T-helper 22 cell (primary cell): ENCODE results near the gene GNAQ.
"Not testable (repeated sequence)": the region's sequence is repeated elsewhere in the genome, so short reads cannot be mapped to it uniquely, and the experiment has no call there.

ENCODE experiments used
- DNase-seq: peaks from one replicate; pipeline ENCODE4 v3.0.0-alpha.2; 2020; ENCODE audit warnings: low read depth

Gene GNAQ

DNA sequence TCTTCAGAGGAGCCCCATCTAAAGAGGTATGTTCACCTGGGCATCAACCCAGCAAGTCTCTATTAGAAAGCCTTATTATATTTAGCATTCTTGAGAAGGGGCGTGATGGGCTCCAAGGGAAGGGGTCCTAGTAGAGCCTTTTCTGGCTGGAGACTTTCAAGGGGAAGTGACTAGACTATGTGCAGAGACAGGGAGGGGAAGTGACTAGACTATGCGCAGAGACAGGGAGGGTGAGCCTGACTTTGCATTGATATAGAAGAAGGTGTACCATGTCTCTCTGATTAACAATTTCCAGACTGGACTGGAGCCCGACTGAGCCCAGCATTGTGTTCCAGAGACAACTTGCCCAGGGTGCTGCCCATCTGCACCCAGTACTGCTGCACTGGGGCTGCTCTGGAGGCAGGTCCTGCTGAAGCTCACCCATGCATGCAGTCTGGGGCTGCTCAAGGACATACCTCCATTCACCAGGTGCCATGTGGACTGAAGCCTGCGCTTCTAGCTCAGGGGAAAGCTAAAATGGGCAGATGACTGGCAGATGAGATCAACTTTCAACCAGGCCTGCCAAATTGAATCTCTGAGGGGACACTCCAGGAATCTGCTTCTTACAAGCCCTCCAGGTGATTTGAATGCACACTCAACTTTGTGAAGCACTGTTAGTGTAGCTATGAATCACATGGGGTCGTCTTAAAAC is 300.5 kb downstream of the GNAQ start:
- DNase-seq, result no peak

DNA sequence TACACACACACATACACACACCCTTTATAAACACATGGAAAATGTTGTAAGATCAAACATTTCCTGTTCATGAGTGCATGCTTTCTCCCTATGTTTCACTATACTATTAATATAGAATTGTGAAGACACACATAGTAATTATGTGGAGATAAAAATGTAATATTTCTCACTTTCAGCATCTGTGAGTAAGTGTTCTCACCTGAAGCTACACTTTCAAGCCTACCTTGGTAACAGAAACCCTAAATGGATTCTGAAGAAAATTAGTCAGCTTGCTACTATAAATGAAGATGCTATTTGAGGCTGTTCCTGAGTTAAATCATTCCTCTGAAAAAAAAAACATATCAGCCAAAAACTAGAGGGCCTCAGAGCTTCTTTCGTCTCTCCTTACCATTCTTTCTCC is 302.4 kb downstream of the GNAQ start:
- no peak for DNase-seq

DNA sequence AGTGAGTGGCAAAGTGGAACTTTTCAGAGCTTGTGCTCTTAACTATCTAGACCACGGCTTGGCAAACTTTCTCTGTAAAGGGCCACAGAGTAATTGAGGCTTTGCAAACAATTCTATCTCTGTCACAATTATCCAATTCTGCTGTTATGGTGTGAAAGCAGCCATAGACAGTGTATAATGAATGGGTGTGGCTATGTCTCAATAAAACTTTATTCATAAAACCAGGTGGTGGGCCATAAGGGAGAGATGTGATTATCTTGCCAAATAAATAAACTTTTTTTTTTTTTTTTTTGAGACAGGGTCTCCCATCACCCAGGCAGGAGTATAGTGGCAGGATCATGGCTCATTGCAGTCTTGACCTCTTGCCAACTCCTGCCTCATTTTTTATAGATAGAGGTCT is 304.8 kb downstream of the GNAQ start:
- DNase-seq, result no peak

DNA sequence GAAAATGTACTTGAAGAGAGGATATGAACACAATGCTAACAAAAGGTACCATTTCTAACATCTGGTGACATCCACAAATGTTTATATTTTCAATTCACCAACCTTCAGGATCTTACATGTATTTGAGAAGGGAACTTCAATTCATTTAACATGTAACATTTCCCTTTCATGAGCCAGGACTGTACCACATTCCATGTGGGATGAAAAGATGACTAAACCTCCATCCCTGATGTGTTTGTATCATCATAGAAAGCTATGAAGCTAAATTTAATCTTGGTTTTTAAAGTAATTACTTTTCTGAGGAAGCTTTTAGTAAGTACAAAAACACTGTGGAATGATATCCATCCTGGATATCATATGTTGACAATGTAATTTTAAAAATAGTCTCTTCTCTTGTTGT is 305.3 kb downstream of the GNAQ start:
- no peak for DNase-seq

DNA sequence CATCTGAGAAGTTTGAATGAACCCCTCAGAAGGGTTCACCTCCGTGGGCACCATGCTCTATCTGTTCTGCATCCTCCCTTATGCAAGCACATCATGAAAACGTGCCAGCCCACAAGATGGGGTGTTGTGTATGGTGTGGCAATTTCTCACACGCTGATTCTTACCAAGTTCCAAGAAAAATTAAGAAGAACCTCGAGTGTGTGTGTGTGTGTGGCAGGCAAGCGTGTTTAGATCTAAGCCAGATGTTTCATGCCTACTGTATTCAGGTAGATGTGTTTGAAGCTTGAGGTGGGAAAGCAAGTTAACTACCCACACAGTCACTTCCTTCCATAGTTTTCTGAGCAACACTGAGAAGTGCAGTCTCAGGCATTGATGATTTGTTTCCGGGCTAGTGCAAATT is 305.8 kb downstream of the GNAQ start:
- no peak for DNase-seq

DNA sequence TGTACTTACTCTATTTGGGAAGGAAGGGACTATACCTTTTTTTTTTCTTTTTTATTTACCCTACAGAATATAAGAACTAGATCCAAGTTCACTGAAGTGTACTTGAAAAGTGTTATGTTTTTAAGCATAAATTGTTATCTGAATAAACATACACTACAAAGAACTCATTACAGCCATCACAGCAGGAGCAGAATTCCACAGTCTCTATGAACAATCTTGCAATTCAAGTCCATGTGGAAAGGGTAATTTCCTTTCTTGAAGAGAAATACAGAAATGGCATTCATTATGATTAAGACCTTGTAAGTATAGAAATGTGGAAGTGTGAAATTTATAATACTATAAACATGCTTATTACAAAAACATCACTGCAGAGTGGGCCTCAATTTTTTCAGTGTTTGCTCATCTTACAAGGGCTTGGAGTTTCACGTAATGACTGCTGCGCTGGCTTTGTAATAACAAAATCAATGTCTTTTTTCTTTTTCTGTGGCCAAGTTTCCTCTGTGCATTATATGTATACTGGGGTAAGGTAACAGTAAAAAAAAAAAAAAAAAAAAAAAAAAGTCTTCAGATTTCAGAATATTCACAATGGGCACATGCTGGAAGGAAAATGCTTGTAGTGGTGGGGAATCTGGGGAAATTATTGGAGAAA is 306.4 kb downstream of the GNAQ start:
- DNase-seq, result no peak

DNA sequence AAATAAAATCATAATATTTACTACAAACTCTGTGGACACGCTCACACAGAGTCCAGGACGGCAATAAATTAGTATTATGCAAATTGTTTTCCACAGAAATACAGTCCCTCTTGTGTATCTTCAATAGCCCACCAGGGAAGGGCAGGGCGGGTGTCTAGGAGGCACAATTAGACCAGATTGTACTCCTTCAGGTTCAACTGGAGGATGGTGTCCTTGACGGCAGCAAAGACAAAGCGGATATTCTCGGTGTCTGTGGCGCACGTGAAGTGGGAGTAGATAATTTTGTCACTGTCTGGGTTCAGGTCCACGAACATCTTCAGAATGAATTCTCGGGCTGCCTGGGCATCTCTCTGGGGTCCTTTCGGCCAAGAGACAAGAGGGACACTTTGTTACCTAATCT is 310.5 kb downstream of the GNAQ start:
- DNase-seq, result not testable (repeated sequence)

DNA sequence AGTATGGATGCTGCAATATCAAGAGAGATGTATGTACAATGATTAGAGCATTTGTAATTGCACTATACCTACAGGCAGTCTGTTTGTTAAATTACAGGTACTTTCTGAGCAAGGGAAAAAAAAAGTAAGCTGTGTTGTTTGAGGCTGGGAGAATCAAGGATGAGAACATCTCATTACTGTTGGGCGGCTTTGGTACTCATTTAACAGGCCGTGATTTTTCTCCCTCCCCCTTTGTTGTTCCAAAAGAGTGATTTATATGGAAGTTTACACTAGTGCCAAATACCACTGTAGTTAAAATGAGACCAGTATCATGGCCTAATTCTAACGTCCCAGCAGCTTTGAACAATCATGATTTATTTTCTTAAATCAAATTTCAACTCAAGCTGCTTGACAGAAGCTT is 312.3 kb downstream of the GNAQ start:
- DNase-seq, result no peak

DNA sequence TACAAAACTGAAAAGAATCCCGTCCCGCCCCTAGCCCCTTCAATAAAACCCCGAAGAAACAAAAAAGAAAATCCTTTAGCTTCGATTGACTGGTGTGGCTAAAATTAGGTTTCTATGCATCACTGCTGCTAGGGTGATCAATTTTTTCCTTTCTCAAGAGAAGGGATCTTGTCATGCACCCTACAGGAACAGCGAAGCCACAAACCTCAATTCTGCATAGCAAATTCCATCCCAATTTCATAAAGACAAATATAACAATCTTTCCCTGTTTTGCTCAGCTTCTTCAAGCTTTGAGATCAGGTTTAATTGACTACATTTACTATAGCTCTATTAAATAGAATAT is 313.3 kb downstream of the GNAQ start:
- not testable (repeated sequence) for DNase-seq

DNA sequence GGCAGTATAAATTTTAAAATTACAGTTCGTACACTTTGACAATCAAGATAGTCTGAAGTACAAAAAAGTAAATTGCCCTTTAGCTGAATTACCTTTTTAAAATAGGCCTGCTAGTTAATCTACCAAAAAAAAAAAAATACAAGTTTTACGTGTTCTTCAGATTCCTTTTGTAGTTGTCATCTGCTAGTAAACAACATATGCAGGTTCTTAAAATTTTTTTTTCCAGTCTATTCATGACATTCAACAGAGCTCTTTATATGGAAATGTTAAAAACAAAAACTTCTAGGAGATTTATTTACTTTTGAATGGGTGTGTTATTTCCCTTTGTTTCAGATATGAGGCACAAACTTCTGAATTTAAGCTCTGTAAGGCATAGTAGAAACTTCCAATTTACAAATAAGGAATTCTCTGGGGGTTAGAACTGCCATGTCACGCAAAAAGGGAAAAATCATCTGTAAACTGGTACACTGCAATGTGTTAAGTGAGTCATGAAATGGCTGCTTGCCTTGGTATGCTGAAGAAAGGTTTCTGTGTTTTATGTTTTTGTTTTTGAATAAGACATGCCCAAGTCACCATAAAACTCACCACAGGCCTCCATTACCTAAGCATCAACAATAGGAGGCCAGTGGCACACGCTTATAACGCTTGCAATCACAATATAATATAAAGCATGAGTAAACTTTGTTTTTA is 313.9 kb downstream of the GNAQ start:
- DNase-seq, result not testable (repeated sequence)

DNA sequence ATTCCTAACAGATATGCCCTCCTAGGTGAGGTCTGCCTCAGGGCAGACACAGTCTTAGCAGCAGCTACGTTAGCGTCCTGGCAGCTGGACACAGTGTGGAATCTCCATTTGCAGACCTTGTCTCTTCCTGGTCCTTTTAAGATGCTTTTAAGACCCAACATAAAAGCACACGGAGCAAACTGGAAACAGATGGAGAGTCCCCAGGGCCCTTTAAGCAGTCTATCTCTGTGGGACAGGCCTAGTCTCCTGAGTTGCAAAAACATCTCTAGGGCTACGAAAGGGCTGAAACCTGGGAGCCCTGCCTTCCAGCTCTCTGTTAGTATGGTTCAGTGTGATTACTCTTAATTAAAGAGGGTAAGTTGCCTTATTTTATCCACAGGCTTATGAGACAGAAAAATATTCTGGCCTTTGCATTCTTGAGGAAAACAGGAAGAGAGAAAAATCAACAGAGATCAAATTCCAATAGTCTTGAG is 317.5 kb downstream of the GNAQ start:
- no peak for DNase-seq

DNA sequence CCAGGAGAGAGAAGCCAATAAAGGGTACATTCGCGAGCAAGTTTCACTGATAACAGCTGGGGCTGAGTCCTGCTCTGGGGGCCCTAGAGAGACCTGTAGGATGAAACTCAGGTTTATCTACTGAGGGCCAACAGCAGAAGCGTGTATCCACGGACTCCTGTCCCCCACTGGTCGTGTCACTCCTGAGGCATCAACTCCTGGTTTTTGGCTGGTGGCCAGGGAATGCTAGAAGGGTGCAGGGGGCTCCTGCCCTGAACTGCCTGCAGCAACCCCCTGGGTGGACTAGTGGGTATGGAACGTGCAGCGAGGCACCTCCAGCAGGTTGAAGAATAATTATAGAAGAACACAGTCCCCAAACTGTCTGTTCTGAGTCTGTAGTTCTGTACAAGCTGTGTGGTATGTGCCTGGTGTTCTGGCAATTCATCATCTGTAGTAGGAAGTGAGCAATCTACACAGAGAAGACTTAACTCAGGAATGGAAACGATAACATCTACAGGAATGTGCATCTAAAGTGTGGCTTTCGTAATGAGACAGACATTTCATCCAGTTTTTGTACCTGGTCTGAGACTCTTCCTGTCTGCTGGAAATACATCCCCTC is 319.0 kb downstream of the GNAQ start:
- DNase-seq, result no peak

DNA sequence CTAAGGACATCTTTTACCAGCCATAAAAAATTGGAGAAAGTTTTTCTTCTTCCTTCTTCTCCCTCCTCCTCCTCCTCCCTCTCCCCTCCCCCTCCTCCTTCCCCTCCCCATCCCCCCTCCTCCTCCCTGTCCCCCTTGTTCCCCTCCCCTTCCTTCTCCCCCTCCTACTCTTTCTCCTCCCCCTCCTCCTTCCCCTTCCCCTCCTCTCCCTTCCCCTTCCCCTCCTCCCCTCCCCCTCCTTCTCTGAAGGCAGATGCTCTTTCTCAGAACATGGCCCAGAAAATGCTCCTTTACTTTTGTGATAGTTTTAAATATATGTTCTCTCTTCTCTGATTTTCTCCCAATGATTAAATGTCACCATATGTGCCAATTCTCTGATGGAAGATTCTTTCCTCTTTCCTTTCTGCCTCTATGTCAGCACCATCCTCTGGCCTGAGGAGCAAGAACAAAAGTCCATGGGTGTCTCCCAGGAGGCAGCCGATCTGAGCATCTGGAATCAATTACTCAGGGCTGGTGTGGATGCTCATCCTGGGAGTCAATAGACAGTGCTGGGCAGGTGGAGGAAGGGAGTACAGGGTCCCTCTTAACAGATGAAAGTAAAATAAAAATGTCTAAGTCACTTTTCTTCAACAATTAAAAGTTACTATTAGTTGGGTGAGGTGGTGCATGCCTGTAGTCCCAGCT is 320.5 kb downstream of the GNAQ start:
- DNase-seq, result no peak

DNA sequence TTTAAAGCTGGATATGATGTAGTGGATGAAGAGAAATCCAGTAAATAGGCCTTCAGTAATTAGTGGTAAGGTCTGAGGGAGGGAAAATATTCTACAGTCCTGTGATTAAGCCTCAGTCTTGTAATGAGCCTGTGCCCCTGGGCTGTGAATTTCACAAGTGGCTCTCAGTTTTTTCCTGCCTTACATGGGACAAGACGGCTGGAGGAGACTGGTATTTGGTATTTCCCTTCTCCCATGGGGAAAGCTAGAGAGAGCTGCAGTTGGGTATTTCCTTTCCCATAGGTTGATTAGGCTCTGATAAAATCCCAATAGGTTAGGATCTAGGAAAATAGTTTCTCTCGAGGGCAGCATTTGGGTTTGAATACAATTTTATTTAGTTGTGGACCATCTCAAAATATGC is 321.3 kb downstream of the GNAQ start:
- no peak for DNase-seq

DNA sequence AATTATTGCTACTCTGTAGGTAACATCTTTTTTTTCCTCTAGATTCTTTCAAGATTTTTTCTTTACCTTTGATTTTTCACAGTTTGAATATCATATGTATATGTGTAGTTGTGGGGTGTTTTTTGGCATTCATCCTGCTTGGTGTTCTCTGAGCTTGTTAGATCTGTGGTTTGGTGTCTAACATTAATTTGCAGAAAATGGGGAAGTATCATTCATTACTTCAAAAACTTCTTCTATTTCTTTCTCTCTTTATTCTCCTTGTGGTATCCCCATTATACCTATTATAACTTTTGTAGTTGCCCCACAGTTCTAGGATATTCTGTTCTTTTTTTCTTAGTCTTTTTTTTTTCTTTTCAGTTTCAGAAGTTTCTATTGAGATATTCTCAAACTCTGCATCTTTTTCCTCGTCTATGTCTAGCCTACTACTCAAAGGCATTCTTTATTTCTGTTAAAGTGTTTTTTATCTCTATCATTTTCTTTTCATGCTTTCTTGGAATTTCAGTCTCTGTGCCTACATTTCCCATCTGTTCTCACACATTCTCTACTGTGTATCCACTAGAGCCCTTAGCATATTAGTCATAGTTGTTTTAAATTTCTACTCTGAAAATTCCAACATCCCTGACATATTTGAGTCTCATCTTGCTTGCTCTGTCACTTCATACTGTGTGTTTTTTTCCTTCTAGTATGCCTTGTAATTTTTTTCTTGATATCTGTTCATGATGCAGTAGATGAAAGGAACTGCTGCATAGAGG is 323.4 kb downstream of the GNAQ start:
- no peak for DNase-seq

DNA sequence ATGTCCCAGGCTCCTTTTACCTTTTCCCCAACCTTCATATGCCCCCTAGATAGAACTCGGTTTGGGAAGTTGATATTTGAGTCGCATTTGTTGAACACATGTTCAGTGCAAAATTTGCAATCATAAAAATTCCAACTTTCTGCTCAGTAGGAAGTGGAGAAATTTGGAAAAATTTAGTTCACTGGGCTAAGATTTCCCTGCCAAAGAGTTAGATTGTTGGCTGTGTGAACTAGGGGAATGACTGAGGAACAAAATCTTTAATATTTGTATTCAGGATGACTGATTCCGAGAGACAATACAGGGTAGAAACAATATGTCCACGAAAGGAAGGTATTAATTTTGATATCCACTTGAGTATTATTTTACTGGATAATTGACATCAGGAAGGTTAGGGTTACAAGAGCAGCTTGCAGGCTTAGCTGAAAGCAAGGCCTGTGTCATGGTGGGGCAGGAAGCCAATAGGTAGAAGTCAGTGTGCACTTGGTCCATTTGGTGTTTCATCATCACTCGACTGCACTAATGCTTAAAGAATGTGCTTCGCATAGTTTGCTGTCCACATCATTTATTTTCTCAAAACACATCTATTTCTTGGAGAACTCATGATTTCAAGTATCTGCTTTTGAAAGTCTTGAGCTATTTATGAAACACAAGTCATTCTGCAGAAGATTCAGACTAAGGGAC is 324.1 kb downstream of the GNAQ start:
- no peak for DNase-seq

DNA sequence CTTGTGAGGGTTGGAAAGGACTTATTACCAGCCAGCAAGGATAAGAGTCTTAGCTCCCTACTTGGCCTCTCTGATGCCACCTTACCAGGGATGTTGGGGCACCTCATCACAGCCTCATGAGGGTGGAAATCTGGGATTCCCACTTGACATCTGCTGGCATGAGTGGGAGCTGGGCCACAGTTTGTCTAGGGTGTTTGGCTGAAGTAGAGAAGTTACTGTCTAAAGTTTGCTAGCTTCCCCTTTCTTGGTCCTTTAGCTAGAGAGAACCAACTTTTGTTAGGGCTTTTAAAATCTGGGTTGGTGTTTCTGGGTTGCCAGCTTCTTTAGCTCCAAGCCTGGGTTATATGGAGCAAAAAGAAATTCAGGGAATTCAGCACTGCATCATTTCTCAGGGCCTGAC is 326.0 kb downstream of the GNAQ start:
- no peak for DNase-seq

DNA sequence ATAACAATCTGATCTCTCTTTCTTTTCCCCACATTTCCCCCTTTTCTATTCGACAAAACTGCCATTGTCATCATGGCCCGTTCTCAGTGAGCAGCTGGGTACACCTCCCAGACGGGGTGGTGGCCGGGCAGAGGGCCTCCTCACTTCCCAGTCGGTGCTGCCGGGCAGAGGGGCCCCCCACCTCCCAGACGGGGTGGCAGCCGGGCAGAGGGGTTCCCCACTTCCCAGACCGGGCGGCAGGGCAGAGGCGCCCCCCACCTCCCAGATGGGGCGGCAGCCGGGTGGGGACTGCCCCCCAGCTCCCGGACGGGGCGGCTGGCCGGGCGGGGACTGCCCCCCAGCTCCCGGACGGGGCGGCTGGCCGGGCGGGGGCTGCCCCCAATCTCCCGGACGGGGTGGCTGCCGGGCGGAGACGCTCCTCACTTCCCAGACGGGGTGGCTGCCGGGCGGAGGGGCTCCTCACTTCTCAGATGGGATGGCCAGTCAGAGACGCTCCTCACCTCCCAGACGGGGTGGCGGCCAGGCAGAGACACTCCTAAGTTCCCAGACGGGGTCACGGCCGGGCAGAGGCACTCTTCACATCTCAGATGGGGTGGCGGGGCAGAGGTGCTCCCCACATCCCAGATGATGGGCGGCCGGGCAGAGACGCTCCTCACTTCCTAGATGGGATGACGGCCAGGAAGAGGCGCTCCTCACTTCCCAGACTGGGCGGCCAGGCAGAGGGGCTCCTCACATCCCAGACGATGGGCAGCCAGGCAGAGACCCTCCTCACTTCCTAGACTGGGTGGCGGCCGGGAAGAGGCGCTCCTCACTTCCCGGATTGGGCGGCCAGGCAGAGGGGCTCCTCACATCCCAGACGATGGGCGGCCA is 328.9 kb downstream of the GNAQ start:
- not testable (repeated sequence) for DNase-seq

DNA sequence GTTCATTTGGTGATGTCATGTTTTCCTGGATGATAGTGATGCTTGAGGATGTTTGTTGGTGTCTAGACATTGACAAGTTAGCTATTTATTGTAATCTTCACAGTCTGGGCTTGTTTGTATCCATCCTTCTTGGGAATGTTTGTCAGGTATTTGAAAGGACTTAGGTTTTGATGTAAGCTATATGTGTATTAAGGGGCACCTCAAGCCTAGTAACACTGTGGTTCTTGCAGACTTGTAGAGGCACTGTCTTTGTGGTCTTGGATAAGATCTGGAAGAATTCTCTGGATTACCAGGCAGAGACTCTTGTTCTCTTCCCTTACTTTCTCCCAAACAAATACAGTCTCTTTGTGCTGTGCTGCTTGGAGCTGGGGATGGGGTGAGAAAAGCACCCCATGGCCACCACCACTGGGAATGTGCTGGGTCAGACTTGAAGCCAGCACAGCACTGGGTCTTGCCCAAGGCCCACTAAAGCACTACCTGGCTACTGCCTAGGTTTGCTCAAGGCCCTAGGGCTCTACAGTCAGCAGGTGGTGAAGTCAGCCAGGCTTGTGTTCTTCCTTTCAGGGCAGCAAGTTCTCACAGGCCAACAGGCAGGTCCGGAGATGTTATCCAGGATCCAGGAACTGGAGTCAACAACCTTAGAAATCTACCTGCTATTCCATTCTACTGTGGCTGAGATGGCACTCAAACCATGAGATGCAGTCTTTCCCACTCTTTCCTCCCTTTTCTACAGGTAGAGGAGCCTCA is 334.2 kb downstream of the GNAQ start:
- DNase-seq, result no peak
